ENCODE results near the gene TMEM208. TPM values are rescaled to one million over a fixed set of nuclear protein-coding genes. Genes with fewer than 3 reads are reported as not detected.

The TMEM208 gene
- polyA plus RNA-seq, 3 donors = 40.1 to 49.4 (median 45.5) TPM

- no peak for DNase-seq
Measured at GRCh38 chr16:67275321-67275720, 48.4 kb downstream of the TMEM208 start.

- DNase-seq = no peak
Measured at GRCh38 chr16:67277294-67277998, 50.5 kb downstream of the TMEM208 start.

- no peak for DNase-seq
Measured at GRCh38 chr16:67277999-67278772, 51.3 kb downstream of the TMEM208 start.

Other genes with a start within 250 kb of the TMEM208 start
- gene CES4A, start 238.5 kb upstream of the TMEM208 start, polyA plus RNA-seq (ENCODE audit: insufficient read length in 3 of 3) = 10 to 100 TPM in 2 of 3 donors, 1 to 10 TPM in 1; 7.3 to 13.1 (median 12.2) TPM
- gene CBFB, start 198.0 kb upstream of the TMEM208 start, polyA plus RNA-seq (ENCODE audit: insufficient read length in 3 of 3) = 10 to 100 TPM; 65.4 to 70.1 (median 67.9) TPM
- gene PHAF1, start 117.2 kb upstream of the TMEM208 start, polyA plus RNA-seq (ENCODE audit: insufficient read length in 3 of 3) = 10 to 100 TPM; 20.7 to 29.5 (median 28.7) TPM
- 10 to 100 TPM in 1 of 3 donors, 1 to 10 TPM in 2; 8.1 to 11.9 (median 8.2) TPM for gene B3GNT9, start 76.1 kb upstream of the TMEM208 start, polyA plus RNA-seq (ENCODE audit: insufficient read length in 3 of 3)
- gene TRADD, start 67.2 kb upstream of the TMEM208 start, polyA plus RNA-seq (ENCODE audit: insufficient read length in 3 of 3) = 1 to 10 TPM; 6.4 to 6.9 (median 6.6) TPM
- 1 to 10 TPM; 1.4 to 2.9 (median 2.2) TPM for gene FBXL8, start 67.2 kb upstream of the TMEM208 start, polyA plus RNA-seq (ENCODE audit: insufficient read length in 3 of 3)
- gene HSF4, start 62.4 kb upstream of the TMEM208 start, polyA plus RNA-seq (ENCODE audit: insufficient read length in 3 of 3) = 1 to 10 TPM; 1.2 to 3.1 (median 2.9) TPM
- 1 to 10 TPM; 4.1 to 9.5 (median 7.6) TPM for gene NOL3, start 56.6 kb upstream of the TMEM208 start, polyA plus RNA-seq (ENCODE audit: insufficient read length in 3 of 3)
- 10 to 100 TPM; 34.7 to 53.0 (median 50.1) TPM for gene MATCAP1, start 43.2 kb upstream of the TMEM208 start, polyA plus RNA-seq (ENCODE audit: insufficient read length in 3 of 3)
- 1 to 10 TPM; 6.5 to 7.2 (median 6.7) TPM for gene EXOC3L1, start 37.0 kb upstream of the TMEM208 start, polyA plus RNA-seq (ENCODE audit: insufficient read length in 3 of 3)
- 10 to 100 TPM; 65.5 to 72.7 (median 65.9) TPM for gene E2F4, start 35.0 kb upstream of the TMEM208 start, polyA plus RNA-seq (ENCODE audit: insufficient read length in 3 of 3)
- gene ELMO3, start 28.0 kb upstream of the TMEM208 start, polyA plus RNA-seq (ENCODE audit: insufficient read length in 3 of 3) = 1 to 10 TPM; 6.7 to 7.0 (median 6.9) TPM
- gene FHOD1, start 20.4 kb downstream of the TMEM208 start, polyA plus RNA-seq (ENCODE audit: insufficient read length in 3 of 3) = 10 to 100 TPM; 45.1 to 48.9 (median 47.5) TPM
- 1 to 10 TPM; 2.7 to 6.3 (median 5.6) TPM for gene SLC9A5, start 21.8 kb downstream of the TMEM208 start, polyA plus RNA-seq (ENCODE audit: insufficient read length in 3 of 3)
- 10 to 100 TPM; 12.0 to 17.5 (median 13.8) TPM for gene PLEKHG4, start 52.4 kb downstream of the TMEM208 start, polyA plus RNA-seq (ENCODE audit: insufficient read length in 3 of 3)
- gene KCTD19, start 99.6 kb downstream of the TMEM208 start, polyA plus RNA-seq (ENCODE audit: insufficient read length in 3 of 3) = 1 to 10 TPM; 1.1 to 3.1 (median 2.9) TPM
- 1 to 10 TPM; 2.9 to 9.9 (median 8.1) TPM for gene LRRC36, start 99.7 kb downstream of the TMEM208 start, polyA plus RNA-seq (ENCODE audit: insufficient read length in 3 of 3)
- 10 to 100 TPM; 64.7 to 71.8 (median 69.9) TPM for gene TPPP3, start 166.4 kb downstream of the TMEM208 start, polyA plus RNA-seq (ENCODE audit: insufficient read length in 3 of 3)
- 10 to 100 TPM; 14.7 to 18.3 (median 15.4) TPM for gene ZDHHC1, start 189.3 kb downstream of the TMEM208 start, polyA plus RNA-seq (ENCODE audit: insufficient read length in 3 of 3)
- 10 to 100 TPM; 44.9 to 77.6 (median 57.3) TPM for gene HSD11B2, start 204.0 kb downstream of the TMEM208 start, polyA plus RNA-seq (ENCODE audit: insufficient read length in 3 of 3)

Data from renal pelvis (tissue), 4 donors.